ENCODE measurements around the gene LRRC23.

- no peak for TF ChIP-seq POLR2A (IDR thresholded peaks at IDR 0.05; ENCODE audit: low read depth, low read length)
- no peak for TF ChIP-seq RAD21 (IDR thresholded peaks at IDR 0.05; ENCODE audit: low read length)
- TF ChIP-seq CTCF (conservative IDR thresholded peaks at IDR 0.05; ENCODE audit: low read depth, low read length) = no peak
- TF ChIP-seq, protein P1, sequence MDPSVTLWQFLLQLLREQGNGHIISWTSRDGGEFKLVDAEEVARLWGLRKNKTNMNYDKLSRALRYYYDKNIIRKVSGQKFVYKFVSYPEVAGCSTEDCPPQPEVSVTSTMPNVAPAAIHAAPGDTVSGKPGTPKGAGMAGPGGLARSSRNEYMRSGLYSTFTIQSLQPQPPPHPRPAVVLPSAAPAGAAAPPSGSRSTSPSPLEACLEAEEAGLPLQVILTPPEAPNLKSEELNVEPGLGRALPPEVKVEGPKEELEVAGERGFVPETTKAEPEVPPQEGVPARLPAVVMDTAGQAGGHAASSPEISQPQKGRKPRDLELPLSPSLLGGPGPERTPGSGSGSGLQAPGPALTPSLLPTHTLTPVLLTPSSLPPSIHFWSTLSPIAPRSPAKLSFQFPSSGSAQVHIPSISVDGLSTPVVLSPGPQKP (IDR thresholded peaks at IDR 0.05; ENCODE audit: borderline replicate concordance, low read depth, low read length) = no peak
- TF ChIP-seq MAFK (IDR thresholded peaks at IDR 0.05; ENCODE audit: low read depth, low read length) = no peak
These were observed 42.3 kb downstream of the LRRC23 start for GRCh38 chr12:6946920-6947374.
